Lung (tissue), 12 donors: Measurements from ENCODE around the gene NPPA. TPM values are rescaled to one million over a fixed set of nuclear protein-coding genes. Genes with fewer than 3 reads are reported as not detected.

Experiments used
- ATAC-seq: fragments of 200-7000 bp; cut with Tn5 transposase; one replicate; pipeline ENCODE4 v1.9.1; 2020; ENCODE audit warnings: moderate number of reproducible peaks; ENCODE audit not compliant: insufficient read depth, low FRiP score
- DNase-seq, 3 donors: peaks; one replicate each; pipeline ENCODE4 v3.0.0-alpha.2; 2013 to 2017
- H3K27ac ChIP-seq, 2 donors: one replicate each; pipeline ENCODE4 v1.5.1; 2013; ENCODE audit warnings: mild to moderate bottlenecking in 2 of 2, moderate library complexity in 2 of 2, control low read depth in 1 of 2, inconsistent platforms in 1 of 2, low read depth in 1 of 2, low read length in 1 of 2
- H3K27me3 ChIP-seq, 3 donors: one replicate each; pipeline ENCODE4 v1.5.1; 2013; ENCODE audit warnings: low read length in 2 of 3; ENCODE audit not compliant: control insufficient read depth in 3 of 3, insufficient read depth in 3 of 3
- H3K36me3 ChIP-seq, 4 donors: one replicate each; pipeline ENCODE4 v1.5.1; 2013; ENCODE audit warnings: low read length in 4 of 4, mild to moderate bottlenecking in 1 of 4, moderate library complexity in 1 of 4; ENCODE audit not compliant: control insufficient read depth in 4 of 4, insufficient read depth in 4 of 4
- H3K4me1 ChIP-seq, 5 donors: one replicate each; pipeline ENCODE4 v1.5.1; 2013; ENCODE audit warnings: low read length in 5 of 5, mild to moderate bottlenecking in 2 of 5, moderate library complexity in 1 of 5; ENCODE audit not compliant: control insufficient read depth in 5 of 5, insufficient read depth in 5 of 5
- H3K4me3 ChIP-seq: one replicate; pipeline ENCODE4 v1.5.1; 2013; ENCODE audit warnings: mild to moderate bottlenecking, control low read depth, moderate library complexity
- H3K9ac ChIP-seq, 2 donors: one replicate each; pipeline ENCODE4 v1.5.1; 2013; ENCODE audit warnings: low read length in 2 of 2, control low read depth in 1 of 2; ENCODE audit not compliant: insufficient read depth in 1 of 2
- H3K9me3 ChIP-seq, 4 donors: one replicate each; pipeline ENCODE4 v1.5.1; 2013; ENCODE audit warnings: low read length in 3 of 4, mild to moderate bottlenecking in 1 of 4, moderate library complexity in 1 of 4; ENCODE audit not compliant: control insufficient read depth in 4 of 4, insufficient read depth in 3 of 4
- WGBS, 2 donors: extraction: QIAGEN DNeasy Blood & Tissue Kit; methylation state at CpG; one replicate each; pipeline ENCODE4 v1.1.7; 2013; 5-methylcytosine and 5-hydroxymethylcytosine counted together
- polyA plus RNA-seq, 2 donors: library from polyadenylated mRNA; stranded (reverse); fragments of 200-250 nt; gene quantifications; one replicate each; pipeline ENCODE4 v1.2.1, GENCODE V29; 2013
- total RNA-seq, 2 donors: library from RNA; depleted of rRNA in 1 of 2; stranded (reverse); fragments of >200 nt in 1 of 2; gene quantifications; one replicate each; pipeline ENCODE4 v1.2.1, GENCODE V29; 2014 to 2021
- TF ChIP-seq, protein P1 (sequence below): IDR thresholded peaks from 2 replicates; pipeline ENCODE4 v1.5.1; 2012; ENCODE audit warnings: mild to moderate bottlenecking; ENCODE audit errors: control extremely low read depth, extremely low read depth
- donor health status: control.
- donor health status: control.
- donor health status: Bipolar disorder and iron deficiency.
- donor health status: healthy.
- donor health status: DM: yes; HTN: yes; CAD: no.

NPPA gene
- total and polyA plus RNA-seq, 4 donors, result 0.81 to 19.8 (median 6.7) TPM; not detected in 1

DNA sequence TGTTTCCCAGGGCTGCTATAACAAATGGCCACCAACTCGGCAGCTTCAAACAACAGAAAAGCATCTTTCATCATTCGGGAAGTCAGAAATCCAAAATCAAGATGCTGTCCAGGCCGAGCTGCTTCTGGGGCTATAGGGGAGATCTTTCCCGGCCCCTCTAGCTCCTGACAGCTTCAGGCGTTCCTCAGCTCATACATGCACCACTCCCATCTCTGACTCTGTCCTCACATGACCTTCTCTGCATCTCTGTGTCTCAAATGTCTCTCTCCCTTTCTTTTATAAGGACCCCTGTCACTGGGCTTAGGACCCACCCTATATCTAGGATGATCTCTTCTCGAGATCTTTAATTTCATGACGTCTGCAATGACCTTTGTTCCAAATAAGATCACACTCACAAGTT is 25.0 kb upstream of the NPPA start:
- no peak for DNase-seq
- H3K27me3 ChIP-seq, result peaks cover 0 to 4% (median 0%) of the 10 kb centered on the region in 3 donors
- peaks cover 0 to 5% (median 1%) of the 10 kb centered on the region in 5 donors for H3K4me1 ChIP-seq
- no peak for ATAC-seq
- H3K36me3 ChIP-seq, result no peaks in the 10 kb centered on the region
- TF ChIP-seq, protein P1, sequence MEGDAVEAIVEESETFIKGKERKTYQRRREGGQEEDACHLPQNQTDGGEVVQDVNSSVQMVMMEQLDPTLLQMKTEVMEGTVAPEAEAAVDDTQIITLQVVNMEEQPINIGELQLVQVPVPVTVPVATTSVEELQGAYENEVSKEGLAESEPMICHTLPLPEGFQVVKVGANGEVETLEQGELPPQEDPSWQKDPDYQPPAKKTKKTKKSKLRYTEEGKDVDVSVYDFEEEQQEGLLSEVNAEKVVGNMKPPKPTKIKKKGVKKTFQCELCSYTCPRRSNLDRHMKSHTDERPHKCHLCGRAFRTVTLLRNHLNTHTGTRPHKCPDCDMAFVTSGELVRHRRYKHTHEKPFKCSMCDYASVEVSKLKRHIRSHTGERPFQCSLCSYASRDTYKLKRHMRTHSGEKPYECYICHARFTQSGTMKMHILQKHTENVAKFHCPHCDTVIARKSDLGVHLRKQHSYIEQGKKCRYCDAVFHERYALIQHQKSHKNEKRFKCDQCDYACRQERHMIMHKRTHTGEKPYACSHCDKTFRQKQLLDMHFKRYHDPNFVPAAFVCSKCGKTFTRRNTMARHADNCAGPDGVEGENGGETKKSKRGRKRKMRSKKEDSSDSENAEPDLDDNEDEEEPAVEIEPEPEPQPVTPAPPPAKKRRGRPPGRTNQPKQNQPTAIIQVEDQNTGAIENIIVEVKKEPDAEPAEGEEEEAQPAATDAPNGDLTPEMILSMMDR, result no peak
- H3K9me3 ChIP-seq, result no peaks in the 10 kb centered on the region
- no peak overlapping the region for H3K9ac ChIP-seq
- WGBS, 2 donors, result 64 to 65% methylated on average over 7 of the region's 7 CpGs
- no peak overlapping the region for H3K4me3 ChIP-seq
- no peak overlapping the region for H3K27ac ChIP-seq

DNA sequence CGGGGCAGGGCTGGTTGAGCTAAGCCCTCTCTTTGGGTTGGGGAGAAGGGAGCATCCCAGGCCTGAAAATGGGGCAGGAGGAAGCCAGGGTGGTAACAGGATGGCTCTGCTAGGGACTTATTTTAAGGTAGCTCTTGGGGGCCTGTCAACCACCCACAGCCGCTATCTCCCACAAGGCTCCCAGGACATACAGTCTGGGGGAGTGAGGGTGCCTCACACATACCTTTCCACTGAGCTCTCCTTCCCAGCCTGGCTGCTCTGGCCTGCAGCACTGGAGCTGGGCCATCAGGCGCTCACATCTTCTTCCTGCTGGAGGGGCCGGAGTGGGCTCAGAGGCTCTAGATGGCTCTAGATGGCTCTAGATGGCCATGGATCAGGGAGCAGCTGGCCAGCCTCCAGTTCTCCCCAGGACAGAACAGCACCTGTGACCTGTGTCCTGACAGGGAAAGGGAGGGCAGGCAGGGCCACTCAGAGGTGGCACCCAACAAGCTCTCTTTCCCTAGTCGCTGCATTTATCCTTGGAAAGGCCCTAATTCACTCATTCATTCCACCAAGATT is 22.1 kb upstream of the NPPA start:
- Histone ChIP-seq H3K27me3 (peaks cover 0 to under 1% (median 0%) of the 10 kb centered on the region in 3 donors), H3K36me3 (no peaks in the 10 kb centered on the region), H3K4me1 (peaks cover 0 to 5% (median 0%) of the 10 kb centered on the region in 5 donors), H3K4me3 (no peak overlapping the region), H3K27ac (no peak overlapping the region), H3K9me3 (no peaks in the 10 kb centered on the region), H3K9ac (no peak overlapping the region)
- no peak for ATAC-seq
- TF ChIP-seq, protein P1, result no peak
- 80 to 86% methylated on average over 5 of the region's 5 CpGs for WGBS, 2 donors
- DNase-seq, result no peak

DNA sequence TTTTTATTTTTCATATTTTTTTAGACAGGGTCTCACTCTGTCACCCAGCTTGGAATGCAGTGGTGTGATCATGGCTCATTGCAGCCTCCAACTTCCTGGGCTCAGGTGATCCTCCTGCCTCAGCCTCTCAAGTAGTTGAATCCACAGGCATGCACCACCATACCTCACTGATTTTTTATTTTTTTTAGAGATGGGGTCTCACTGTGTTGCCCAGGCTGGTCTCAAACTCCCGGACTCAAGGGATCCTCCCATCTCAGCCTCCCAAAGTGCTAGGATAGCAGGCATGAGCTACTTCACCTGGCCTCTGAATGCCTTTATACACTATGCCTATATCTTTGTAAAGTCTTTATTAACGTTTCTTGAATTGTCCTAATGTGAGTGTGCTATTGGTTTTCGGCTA is 21.5 kb upstream of the NPPA start:
- 88 to 89% methylated on average over 3 of the region's 3 CpGs for WGBS, 2 donors

More for the DNA sequence above, 21.5 kb upstream of the NPPA start:
- Histone ChIP-seq H3K27ac (no peak overlapping the region), H3K9me3 (no peaks in the 10 kb centered on the region), H3K36me3 (no peaks in the 10 kb centered on the region), H3K4me3 (no peak overlapping the region), H3K4me1 (peaks cover 0 to 5% (median 0%) of the 10 kb centered on the region in 5 donors), H3K9ac (no peak overlapping the region), H3K27me3 (peaks cover 0 to 2% (median 0%) of the 10 kb centered on the region in 3 donors)
- TF ChIP-seq, protein P1, result no peak
- DNase-seq (no peak), ATAC-seq (no peak)
